ENCODE data around the gene TRIM24.

GRCh38 chr7:138549082-138549481, 89.0 kb downstream of the TRIM24 start:
- TF ChIP-seq CTCF (IDR thresholded peaks at IDR 0.05; ENCODE audit: low read depth, low read length) (no peak), MYC (IDR thresholded peaks at IDR 0.05; ENCODE audit: low read depth, low read length) (no peak)
